HuH-7.5 (cell line): Measurements from ENCODE around the gene SLC39A11.
"Not testable (repeated sequence)": the region's sequence is repeated elsewhere in the genome, so short reads cannot be mapped to it uniquely, and the experiment has no call there.

ENCODE experiments used
- DNase-seq: peaks from one replicate; pipeline ENCODE4 v3.0.0; 2011; ENCODE audit warnings: low spot score

The SLC39A11 gene

DNA sequence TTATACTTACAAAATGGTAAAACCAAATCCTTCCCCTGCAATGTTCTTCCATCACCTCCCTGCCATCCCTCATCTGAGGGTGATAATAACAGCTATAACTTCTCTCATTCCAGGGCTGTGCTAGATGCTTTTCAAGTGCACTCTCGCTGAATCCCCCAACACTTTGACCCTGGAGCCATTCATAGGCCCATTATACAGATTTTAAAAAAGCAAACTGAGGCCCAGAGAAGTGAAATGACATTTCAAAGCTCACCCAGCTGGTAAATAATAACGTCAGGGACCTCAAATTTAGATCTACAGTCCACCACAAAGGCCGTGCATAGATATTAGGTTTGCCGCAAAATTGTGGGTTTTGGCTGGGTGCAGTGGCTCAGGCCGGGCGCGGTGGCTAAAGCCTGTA is 378.8 kb downstream of the SLC39A11 start:
- no peak for DNase-seq

DNA sequence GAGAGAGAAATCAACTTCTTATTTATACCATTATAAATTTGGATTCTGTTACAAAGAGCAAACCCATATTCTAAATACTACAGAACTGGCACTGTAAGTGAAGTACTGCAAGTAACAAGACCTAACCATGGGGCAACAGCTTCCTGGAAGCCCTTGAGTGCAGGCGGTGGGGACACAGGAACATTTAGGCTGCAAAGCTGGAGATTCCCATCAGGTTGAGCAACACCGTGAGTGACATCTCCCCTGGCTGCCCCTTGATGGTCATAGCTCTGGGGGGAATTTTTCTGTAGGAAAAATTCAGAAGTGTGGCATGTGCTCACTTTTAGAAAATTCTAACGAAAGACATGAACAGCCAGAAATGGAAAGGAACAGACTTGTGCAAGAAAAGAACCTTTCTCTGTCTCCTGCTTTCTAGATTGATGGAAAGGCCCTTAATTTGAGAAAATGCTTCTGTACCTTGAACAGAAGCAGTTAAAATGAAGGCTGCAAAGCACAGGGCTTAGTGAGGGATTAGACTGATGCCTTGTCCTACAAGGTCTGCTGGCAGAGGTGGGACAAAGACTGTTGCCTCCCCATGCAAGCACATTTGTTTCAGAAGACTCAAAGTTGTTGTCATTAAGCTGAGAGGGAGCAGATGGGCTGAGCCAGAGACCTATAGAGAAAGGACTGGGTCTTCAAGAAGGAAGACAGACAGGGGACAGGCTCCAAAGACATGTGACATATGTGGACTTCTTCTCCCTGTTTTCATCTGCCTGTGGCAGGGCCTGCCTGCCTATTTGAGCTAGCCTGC is 380.8 kb downstream of the SLC39A11 start:
- DNase-seq, result no peak

DNA sequence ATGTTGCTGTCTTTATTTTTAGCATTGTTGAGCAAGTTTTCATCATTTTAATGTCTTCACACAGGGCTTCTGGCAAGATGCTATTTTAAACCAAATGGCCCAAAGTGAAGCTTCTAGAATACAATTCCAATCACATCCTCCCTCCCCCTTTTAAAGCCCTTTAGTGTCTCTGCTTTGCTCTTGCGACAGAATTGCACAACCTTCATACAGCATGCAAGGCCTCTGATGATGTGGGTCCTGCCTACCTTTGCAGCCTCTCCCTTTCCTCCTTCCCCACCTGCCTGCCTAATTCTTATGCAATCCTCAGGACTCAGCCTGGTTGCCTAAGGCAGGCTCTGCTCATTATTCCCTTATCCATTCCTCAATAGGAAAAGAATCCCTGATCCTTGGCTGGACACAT is 381.7 kb downstream of the SLC39A11 start:
- no peak for DNase-seq

DNA sequence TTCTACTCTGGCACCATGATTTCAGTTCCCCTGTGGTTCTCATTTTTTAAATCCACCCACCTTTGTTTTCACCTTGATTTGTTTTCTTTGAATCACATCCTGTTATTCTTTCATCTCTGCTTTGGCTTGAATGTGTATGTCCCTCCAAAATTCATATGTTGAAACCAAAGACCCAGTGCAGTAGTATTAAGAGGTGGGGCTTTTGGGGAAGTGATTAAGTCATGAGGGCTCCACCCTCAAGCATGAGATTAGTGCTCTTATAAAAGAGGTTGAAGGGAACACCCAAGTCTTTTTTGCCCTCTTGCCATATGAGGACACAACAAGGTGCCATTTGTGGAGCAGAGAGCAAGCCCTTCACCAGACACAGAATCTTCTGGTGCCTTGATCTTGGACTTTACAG is 382.3 kb downstream of the SLC39A11 start:
- DNase-seq, result no peak

DNA sequence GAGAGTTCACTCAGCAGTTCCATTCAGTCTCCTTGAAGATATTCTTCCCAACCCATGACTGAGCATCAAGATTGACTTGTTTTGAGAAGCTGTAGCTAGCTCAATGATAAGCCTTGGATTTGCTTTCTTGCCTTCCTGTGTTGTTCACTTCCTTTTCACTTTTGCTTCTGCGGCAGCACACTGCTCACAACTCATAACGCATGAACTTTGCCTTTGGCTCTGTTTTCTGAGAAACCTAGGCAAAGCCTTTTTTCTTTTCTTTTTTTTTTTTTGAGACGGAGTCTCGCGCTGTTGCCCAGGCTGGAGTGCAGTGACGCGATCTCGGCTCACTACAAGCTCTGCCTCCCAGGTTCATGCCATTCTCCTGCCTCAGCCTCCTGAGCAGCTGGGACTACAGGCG is 383.8 kb downstream of the SLC39A11 start:
- not testable (repeated sequence) for DNase-seq

DNA sequence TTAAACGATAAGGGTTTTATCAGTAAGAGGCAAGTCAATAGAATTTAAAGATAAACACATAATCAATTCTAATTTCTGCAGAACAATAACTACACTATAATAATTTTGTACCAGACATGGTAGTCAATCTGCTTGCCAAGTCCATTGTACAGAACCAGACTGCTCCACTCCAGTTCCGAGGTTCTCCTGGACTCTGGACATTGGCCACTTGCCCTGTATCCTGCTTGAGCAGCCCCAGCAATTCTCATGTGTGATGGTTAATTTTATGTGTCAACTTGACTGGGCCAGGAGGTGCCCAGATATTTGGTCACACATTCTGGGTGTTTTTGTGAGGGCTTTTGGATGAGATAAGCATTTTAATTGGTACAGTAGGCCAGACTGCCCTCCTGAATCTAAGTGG is 384.6 kb downstream of the SLC39A11 start:
- DNase-seq, result no peak

DNA sequence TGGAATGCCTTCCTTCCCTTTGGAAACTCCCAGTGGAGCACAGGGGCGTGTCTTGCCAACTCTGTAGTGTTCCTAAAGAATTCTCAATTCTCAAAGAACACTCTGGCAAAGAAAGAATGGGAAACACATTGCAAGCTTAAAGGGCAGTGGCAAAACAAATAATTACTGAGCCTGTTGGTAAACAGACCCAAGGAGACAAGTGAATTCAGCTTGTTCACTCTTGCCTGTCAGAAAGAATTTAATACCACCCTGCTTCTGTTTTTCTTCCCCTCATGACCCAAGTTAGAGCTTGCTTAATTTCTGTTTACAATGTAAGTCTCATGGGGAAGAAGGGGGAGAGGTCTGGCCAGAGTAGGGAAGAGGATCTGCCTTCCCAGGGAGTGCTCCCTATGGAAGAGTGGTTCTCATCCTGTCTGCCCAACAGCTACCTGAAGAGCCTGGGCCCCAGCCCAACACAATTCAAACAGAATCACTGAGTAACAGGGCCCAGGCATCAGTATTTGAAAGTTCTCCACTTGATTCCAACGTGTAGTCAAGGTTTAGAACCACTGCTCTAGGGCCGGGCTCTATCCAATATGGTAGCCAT is 386.0 kb downstream of the SLC39A11 start:
- no peak for DNase-seq

DNA sequence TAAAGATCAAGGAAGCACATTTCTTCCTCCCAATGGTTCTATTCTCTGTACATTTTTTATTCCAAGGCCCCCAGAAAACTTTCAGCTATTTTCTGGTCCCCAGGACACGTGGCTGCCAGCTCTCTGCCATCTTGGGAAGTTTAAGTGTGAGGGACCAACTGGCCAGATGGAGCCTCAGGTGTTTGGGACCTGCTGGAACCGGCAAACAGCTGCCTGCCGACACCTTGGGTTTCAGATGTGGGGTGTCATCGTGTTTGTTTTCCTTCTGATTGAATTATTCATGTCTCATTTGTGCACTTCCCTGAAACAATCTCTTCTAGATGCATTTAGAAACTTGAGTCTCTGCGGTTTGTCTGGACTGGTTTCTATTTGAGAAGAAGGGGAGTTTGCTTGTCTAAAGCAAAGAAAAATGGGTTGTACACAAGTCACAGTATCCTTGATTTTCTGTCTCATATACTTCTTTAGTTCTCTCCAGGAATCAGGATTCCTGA is 386.5 kb downstream of the SLC39A11 start:
- DNase-seq, result no peak

DNA sequence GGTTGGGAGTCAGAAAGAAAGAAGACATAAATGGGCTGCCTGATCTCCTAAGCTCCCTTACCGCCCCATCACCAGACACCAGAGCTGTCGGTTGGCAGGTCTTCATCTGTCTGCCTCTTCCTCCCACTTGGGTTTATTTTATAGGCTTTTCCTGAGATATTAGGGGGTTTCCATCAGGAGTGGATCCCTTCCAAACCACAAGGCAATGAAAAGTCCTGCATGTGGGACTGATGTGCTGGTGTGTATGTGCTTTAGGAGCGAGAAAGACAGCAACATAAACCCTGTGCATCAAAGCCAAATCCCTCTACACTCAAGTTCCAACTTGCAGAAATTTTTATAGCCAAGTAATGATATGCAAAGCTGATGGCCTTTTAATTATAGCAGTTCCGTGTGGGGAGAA is 389.5 kb downstream of the SLC39A11 start:
- no peak for DNase-seq

DNA sequence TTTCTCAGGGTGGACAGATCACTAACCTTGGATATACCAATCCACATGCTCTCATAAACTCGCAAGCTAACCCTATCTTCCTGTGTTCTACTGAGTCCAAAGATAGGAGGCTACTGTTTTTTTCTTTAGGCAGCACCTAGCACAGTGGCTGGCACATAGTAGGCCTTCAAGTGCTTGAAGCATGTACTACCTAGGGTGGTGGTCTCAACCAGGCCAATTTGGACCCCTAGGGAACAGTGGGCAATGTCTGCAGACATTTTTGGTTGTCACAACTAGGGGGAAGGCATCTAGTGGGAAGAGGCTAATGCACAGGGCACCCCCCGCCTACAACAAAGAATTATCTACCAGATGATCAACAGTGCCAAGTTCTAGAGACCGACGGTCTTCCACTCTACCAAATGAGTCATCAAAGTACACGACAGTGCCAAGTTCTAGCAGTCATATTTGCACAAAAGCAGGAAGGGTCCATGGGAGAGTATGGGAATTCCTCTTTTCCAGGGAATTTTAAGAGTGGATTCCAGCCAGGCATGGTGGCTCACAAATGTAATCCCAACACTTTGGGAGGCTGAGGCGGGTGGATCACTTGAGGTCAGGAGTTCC is 390.3 kb downstream of the SLC39A11 start:
- DNase-seq, result peak; percentile 49

DNA sequence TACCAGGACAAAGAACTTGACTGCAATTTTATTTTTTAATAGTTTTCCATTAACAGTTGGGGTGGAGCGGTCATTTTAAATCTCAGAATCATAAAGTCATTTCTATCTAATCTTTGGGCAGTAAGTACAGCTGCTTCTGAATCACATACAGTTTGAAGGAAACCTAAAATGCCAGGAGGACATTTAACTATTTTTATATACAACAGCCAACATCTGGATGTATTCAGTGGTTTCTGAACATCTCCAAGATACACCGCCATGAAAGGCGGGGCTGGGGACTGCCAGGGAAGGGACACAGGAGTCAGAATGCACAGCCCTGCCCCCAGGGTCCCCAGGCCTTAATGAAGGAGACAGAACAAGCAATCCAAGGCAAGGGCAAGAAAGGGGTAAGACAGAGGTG is 392.3 kb downstream of the SLC39A11 start:
- no peak for DNase-seq

DNA sequence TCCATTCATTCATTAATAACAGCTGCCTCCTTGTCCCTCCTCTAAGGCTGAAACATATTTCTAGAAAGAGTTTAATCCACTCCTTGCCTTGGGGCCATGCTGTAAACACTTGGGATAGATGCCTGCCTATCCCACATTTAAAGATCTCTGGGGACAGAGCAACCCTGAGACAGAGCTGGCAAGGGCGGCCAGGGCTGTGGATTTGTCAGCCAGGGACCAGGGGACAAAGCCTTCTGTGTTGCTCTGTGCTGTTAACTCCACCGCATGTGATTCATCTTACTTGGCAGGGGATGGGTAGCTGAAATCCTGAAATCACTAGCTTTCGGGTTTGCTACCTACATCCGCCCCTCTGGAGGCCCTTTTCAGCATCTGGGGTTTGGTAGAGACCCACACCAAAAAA is 392.9 kb downstream of the SLC39A11 start:
- DNase-seq, result no peak

DNA sequence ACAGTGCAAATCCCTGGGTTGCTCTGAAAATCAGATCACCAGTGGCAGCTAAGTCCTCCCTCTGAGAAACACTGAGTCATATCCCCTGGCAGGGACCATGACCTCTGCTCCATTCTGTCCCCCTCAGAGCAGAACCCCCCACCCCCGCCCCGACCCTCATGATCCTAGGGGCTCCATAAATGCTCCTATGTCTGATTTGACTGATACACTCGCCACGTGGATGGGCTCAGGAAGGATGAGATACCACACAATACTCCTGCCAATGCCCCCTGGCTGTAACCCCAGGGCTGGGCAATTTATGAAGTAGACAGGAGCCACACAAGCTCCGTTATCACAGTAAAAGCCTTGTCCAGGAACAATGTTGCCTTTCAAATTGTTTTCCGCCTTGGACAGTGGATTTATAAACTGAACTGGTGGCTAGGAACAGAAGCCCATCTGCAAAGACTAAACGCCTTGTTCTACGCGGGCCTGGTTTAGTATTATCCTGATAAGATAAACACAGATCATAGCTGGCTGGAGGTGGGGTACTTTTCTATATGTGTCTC is 394.8 kb downstream of the SLC39A11 start:
- DNase-seq, result no peak

DNA sequence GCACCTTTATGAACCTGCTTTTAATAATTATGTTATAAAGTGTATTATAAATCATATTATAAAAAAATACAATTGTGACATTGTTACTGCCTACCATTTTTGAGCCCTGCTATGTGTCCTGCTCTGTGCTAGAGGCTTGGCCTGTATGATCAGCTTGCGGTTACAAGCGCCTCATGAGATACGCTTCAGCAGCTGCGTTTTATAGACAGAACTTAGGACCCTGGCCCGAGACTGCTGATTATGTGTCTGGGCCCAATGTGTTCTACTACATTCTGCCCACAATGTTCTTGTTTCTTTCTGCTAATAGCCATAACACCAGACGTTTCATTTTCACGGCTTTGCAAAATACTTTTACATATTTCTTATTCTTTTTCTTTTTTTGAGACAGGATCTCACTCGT is 395.8 kb downstream of the SLC39A11 start:
- DNase-seq, result no peak

DNA sequence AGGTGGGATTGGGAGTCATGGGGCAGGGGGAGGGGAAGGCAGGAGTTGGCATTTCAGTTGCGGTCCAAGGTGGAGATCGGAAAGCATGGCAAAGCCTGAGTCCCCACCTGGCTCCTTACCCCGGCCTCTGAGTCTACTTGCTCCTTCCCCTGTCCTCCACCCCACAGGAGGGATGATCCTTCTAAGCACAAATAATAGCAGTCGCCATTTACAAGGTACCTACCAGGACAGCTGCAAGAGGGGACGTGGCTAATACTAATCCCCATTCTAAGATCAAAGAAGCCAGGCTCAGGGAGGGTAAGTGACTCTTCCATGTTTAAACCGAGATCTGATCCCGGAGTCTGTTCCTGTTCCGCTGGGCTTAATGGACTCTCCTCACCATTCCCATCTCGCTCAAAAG is 396.3 kb downstream of the SLC39A11 start:
- no peak for DNase-seq

DNA sequence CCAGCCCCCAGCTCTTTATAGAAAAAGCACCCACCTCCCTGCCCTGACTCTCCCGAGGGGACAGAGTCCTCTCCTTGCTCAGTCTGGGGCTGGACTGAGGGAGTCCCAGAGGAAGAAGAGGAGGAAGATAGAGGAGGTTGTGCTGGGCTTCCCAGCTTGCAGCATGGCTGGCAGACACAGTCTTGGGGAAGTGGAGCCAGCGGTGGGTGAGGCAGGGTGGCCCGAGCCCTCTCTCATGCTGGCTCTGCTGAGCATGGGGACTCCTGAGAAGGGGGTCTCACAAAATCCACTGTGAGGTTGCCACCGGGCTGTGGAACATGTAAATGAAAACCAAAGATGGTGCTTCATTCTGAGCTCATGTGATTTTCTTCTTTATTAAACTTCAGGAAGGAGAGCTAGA is 398.5 kb downstream of the SLC39A11 start:
- no peak for DNase-seq

DNA sequence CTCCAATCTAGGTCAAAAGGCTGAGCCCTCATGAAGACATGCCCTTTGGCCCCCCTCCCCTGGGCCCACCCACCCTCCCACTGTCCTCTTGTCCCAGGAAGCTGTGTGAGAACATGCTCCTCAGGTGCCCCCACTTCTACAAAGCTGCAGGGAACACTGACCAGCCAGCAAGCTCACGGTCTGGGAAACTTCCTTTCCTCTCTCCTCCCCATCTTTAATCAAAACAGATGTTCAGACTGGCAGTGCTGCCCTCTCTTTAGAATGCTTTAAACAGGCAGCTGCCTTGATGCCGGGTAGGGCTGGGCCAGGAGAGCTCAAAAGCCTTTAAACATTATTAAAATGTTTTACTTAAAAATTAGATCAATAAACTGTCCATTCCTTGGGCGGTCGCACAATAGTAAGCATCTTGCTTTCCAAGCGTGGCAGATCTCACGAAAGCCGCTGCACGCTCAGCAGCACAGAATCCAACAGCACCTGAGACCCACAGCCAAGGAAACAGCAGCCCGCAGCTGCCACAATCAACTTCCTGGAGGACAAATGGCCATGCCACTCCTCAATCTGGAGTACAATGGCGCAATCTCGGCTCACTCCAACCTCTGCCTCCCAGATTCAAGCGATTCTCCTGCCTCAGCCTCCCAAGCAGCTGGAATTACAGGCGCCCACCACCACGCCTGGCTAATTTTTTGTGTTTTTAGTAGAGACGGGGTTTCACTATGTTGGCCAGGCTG is 399.2 kb downstream of the SLC39A11 start:
- DNase-seq, result no peak

DNA sequence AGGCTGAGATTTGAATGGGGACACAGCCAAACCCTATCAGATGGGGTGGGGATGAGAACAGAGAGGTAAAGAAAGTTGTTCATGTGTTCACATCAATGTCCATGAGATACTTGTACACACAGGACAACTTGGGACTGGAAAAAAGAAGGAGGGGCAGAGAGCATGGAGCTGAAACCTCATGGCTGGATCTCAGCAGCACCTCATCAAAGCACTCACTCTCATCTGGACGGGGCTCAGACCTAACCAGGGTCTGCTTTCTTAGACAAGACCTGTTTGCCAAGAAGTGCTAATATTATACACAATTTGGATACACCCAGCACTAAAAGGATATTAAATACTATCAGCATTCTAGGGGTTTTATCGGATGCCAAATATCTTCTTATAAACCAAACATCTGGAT is 399.8 kb downstream of the SLC39A11 start:
- DNase-seq, result no peak

DNA sequence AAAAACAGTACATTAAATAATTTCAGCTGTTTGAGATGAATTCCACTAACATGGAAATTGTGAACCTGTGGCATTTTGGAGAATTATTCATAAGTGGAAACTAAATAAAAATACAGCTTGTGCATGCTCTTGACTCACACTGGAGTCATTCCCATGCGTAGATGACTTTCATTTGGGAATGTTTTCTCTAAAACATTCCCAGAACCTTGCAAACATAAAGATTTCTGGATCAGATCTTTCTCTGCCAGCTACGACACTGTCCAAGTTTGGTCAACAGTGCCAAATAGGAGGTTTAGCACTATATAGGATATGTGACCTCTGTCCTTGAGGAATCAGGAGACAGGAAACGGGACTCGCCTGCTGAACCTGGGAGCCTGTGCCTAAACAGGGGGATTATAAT is 400.9 kb downstream of the SLC39A11 start:
- no peak for DNase-seq

DNA sequence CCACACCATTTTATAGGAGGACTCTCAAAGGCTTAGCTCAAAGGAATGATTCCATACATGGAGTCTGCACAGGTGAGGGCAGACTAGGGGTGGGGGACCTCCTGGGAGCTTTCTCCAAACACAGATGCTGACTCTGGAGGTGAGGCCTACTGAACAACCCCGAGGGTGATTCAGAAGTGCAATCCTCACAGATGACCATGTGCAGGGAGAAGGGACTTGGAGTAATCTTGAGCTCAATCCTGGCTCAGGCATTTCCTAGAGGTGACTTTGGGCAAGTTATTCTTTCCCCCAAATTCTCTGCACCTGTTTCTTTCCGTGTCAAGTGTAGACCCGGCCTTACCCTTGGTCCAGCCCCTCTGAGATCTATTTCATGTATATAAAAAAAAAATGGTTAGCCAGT is 401.5 kb downstream of the SLC39A11 start:
- no peak for DNase-seq

DNA sequence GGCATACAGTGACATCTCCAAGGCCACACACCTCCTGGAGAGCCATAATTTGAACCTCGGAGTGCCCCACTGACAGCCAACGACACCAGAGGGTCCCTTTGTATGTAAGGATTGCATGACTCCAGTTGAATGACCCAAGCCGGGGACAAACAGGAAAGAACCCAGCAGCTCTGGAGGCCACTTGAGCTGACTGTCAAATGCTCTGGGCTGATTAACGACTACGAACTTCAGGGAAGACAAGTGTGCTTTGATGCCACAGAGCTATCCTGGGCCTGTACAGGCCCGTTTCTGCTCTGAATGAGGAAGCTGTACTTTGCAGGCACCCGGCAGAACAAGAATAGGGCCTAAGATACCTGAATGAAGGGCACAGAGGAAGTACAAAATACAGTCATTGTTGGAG is 404.6 kb downstream of the SLC39A11 start:
- no peak for DNase-seq

DNA sequence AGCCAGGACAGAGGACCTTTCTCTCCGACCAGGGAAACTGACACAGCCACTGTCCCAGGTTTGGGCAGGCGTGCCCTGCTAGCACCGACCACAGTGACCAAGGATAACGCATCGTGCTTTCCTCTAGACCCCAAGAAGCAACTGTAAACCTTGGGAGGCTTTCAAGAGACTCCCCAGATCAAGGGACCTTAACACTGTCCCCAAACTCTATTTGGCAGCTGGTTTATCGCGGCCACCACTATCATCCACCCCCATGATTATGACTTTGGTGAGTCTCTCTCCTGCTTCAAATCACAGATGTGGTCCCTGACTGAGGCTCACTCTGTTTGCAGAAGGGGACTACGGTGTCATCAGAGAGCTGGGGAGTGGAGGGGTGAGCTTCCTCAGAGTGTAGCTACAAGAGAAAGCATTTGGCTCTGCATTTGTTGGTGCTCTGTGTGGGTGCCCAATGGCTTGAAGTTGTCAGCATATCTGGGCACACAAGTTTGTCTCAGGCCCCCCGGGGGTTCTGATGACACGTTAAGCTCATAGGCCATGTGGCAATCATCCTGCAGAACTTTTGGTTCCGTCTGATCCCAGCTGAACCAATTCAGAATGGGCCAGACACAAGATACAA is 408.0 kb downstream of the SLC39A11 start:
- DNase-seq, result no peak
